Smooth muscle cell (in vitro differentiated cells): ENCODE data around the gene KRT74. TPM values are rescaled to one million over a fixed set of nuclear protein-coding genes. Genes with fewer than 3 reads are reported as not detected.

Experiments
- DNase-seq: peaks from one replicate; lab custom pipeline; 2025; ENCODE audit not compliant: unreplicated experiment; lab: John Stamatoyannopoulos, UW
- H2AFZ ChIP-seq: fragments of 200-600 bp; sonication (generic); 2 replicates; pipeline ENCODE4 v1.6.0; 2016; ENCODE audit warnings: antibody characterized with exemption, low read depth, mild to moderate bottlenecking
- H3F3A ChIP-seq: fragments of 200-600 bp; sonication (generic); 2 replicates; pipeline ENCODE4 v1.6.0; 2017; ENCODE audit warnings: antibody characterized with exemption, low read depth
- H3K27ac ChIP-seq: fragments of 200-600 bp; sonication (generic); 2 replicates; pipeline ENCODE4 v1.5.1; 2016; ENCODE audit warnings: low read depth, mild to moderate bottlenecking
- H3K27me3 ChIP-seq: fragments of 200-600 bp; sonication (generic); 2 replicates; pipeline ENCODE4 v1.6.1; 2016; ENCODE audit warnings: low read depth, mild to moderate bottlenecking
- H3K36me3 ChIP-seq: fragments of 200-600 bp; sonication (generic); 2 replicates; pipeline ENCODE4 v1.5.1; 2016; ENCODE audit warnings: low read depth
- H3K4me1 ChIP-seq: fragments of 200-600 bp; sonication (generic); 2 replicates; pipeline ENCODE4 v1.5.1; 2016; ENCODE audit warnings: low read depth
- H3K4me2 ChIP-seq: fragments of 200-600 bp; sonication (generic); 2 replicates; pipeline ENCODE4 v1.6.0; 2016; ENCODE audit warnings: mild to moderate bottlenecking
- H3K4me3 ChIP-seq: fragments of 200-600 bp; sonication (generic); 2 replicates; pipeline ENCODE4 v1.5.1; 2016; ENCODE audit warnings: mild to moderate bottlenecking
- H3K79me2 ChIP-seq: fragments of 200-600 bp; sonication (generic); 2 replicates; pipeline ENCODE4 v1.6.0; 2016; ENCODE audit warnings: low read depth, mild to moderate bottlenecking
- H3K9ac ChIP-seq: fragments of 200-600 bp; sonication (generic); 2 replicates; pipeline ENCODE4 v1.6.0; 2016; ENCODE audit warnings: low read depth
- H3K9me3 ChIP-seq: fragments of 200-600 bp; sonication (generic); replicated peaks from 2 replicates; pipeline ENCODE4 v1.5.1; 2016; ENCODE audit warnings: low read depth
- H4K20me1 ChIP-seq: fragments of 200-600 bp; sonication (generic); 2 replicates; pipeline ENCODE4 v1.6.0; 2016; ENCODE audit warnings: low read depth
- CTCF ChIP-seq: fragments of 200-600 bp; sonication (generic); IDR thresholded peaks from 2 replicates; pipeline ENCODE4 v1.5.1; 2017; ENCODE audit warnings: borderline replicate concordance, mild to moderate bottlenecking, antibody characterized with exemption; ENCODE audit not compliant: insufficient read depth, poor library complexity, severe bottlenecking
- WGBS: methylation state at CpG from one replicate; pipeline ENCODE4 v1.1.7; 2016; ENCODE audit warnings: low lambda C conversion rate; 5-methylcytosine and 5-hydroxymethylcytosine counted together
- polyA plus RNA-seq: library from polyadenylated mRNA; unstranded; fragments of >200 nt; fragmentation: Nextera tagmentation; extraction: Ambion mirVana; gene quantifications from 2 replicates; pipeline ENCODE4 v1.2.1, GENCODE V29; 2016
- total RNA-seq: library from RNA; depleted of rRNA; stranded (reverse); fragments of >200 nt; gene quantifications from 2 replicates; pipeline ENCODE4 v1.2.3, GENCODE V29; 2014

Gene KRT74
- total and polyA plus RNA-seq, 2 experiments from 2014 or later, result not detected

GRCh38 chr12:52531566-52532300, 41.9 kb downstream of the KRT74 start:
- no peaks in the 10 kb centered on the region for H3K4me1 ChIP-seq
- H3K4me3 ChIP-seq, result no peak overlapping the region
- 79% methylated on average over 18 of the region's 18 CpGs for WGBS
- no peak overlapping the region for H3K9ac ChIP-seq
- DNase-seq, result no peak
- no peaks in the 10 kb centered on the region for H3K79me2 ChIP-seq
- H2AFZ ChIP-seq, result no peak overlapping the region
- no peak overlapping the region for H3K27ac ChIP-seq
- no peaks in the 10 kb centered on the region for H3K36me3 ChIP-seq
- H3K4me2 ChIP-seq, result no peak overlapping the region
- no peaks in the 10 kb centered on the region for H4K20me1 ChIP-seq
- H3K27me3 ChIP-seq, result no peaks in the 10 kb centered on the region
- no peaks in the 10 kb centered on the region for H3K9me3 ChIP-seq
- H3F3A ChIP-seq, result no peaks in the 10 kb centered on the region
- TF ChIP-seq CTCF, result no peak

- TF ChIP-seq CTCF, result no peak
- Histone ChIP-seq H3K4me3 (no peak overlapping the region), H3K9ac (no peak overlapping the region), H3K4me1 (no peaks in the 10 kb centered on the region), H4K20me1 (no peaks in the 10 kb centered on the region), H3F3A (no peaks in the 10 kb centered on the region), H3K27me3 (no peaks in the 10 kb centered on the region), H2AFZ (no peak overlapping the region), H3K36me3 (no peaks in the 10 kb centered on the region), H3K27ac (no peak overlapping the region), H3K4me2 (no peak overlapping the region), H3K79me2 (no peaks in the 10 kb centered on the region), H3K9me3 (no peaks in the 10 kb centered on the region)
- 92% methylated on average over 2 of the region's 2 CpGs for WGBS
- no peak for DNase-seq
Measured at GRCh38 chr12:52530905-52531304, 42.7 kb downstream of the KRT74 start.

- Histone ChIP-seq H3K4me3 (no peak overlapping the region), H3K4me1 (no peaks in the 10 kb centered on the region), H3K36me3 (no peaks in the 10 kb centered on the region), H3K27ac (no peak overlapping the region), H3K4me2 (no peak overlapping the region), H3K79me2 (no peaks in the 10 kb centered on the region), H4K20me1 (no peaks in the 10 kb centered on the region), H3K9ac (no peak overlapping the region), H3K27me3 (no peaks in the 10 kb centered on the region), H3K9me3 (no peaks in the 10 kb centered on the region), H2AFZ (no peak overlapping the region), H3F3A (no peaks in the 10 kb centered on the region)
- DNase-seq, result no peak
- WGBS, result 80% methylated on average over 2 of the region's 2 CpGs
- TF ChIP-seq CTCF, result no peak
Measured at GRCh38 chr12:52530366-52530765, 43.3 kb downstream of the KRT74 start.

- H3K36me3 ChIP-seq, result no peaks in the 10 kb centered on the region
- H2AFZ ChIP-seq, result no peak overlapping the region
- H3K79me2 ChIP-seq, result no peaks in the 10 kb centered on the region
- no peak overlapping the region for H3K4me3 ChIP-seq
- no peak for DNase-seq
- no peaks in the 10 kb centered on the region for H3K9me3 ChIP-seq
- 96% methylated on average over 9 of the region's 9 CpGs for WGBS
- no peaks in the 10 kb centered on the region for H3F3A ChIP-seq
- H3K4me1 ChIP-seq, result no peaks in the 10 kb centered on the region
- no peak for TF ChIP-seq CTCF
- no peak overlapping the region for H3K4me2 ChIP-seq
- H4K20me1 ChIP-seq, result no peaks in the 10 kb centered on the region
- H3K27ac ChIP-seq, result no peak overlapping the region
- H3K27me3 ChIP-seq, result no peaks in the 10 kb centered on the region
- H3K9ac ChIP-seq, result no peak overlapping the region
Measured at GRCh38 chr12:52529846-52530245, 43.8 kb downstream of the KRT74 start.
